ENCODE data around the gene IQSEC1. TPM values are rescaled to one million over a fixed set of nuclear protein-coding genes. Genes with fewer than 3 reads are reported as not detected.

IQSEC1 gene
- total and polyA plus RNA-seq, 2 of the 8 experiments (the other 6 are each of a cell fraction or from before 2014, with no cell fraction given), result 6.8 to 28.8 TPM

DNA sequence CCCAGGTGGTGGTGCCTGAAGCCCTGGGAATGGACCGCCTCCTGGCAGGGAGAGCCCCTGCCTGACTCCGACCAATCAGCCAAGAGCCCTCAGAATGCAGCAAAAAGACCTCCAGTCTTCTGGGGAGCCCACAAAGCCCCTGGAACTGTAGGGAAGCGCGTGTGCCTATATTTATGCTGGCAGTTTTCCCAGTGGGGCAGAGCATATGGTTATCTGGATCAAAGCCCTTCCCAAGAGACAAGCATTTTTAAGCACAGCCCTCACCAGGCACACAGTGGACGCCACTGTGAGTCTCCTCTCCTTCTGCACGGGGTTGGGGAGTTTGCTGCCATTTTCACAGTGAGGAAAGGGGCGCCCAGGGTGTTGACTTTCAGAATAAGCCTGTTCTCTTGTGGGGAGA, 150.9 kb downstream of the IQSEC1 start (continued):
- no peak for TF ChIP-seq POLR2AphosphoS5 (IDR thresholded peaks at IDR 0.05; ENCODE audit: low read depth, low read length)
- TF ChIP-seq CTBP2 (IDR thresholded peaks at IDR 0.05; ENCODE audit: borderline replicate concordance, insufficient read depth, insufficient read length, low read length), result no peak
- no peak for TF ChIP-seq RXRA (IDR thresholded peaks at IDR 0.05; ENCODE audit: insufficient read depth, low read depth, low read length)
- TF ChIP-seq POLR2A (IDR thresholded peaks at IDR 0.05; ENCODE audit: control extremely low read depth in 1 of 2, low read depth in 2 of 2, low read length in 2 of 2), result no peak
- no peak for TF ChIP-seq RNF2 (IDR thresholded peaks at IDR 0.05; ENCODE audit: borderline replicate concordance, low read depth, low read length, missing control alignments, poor library complexity, severe bottlenecking)
- no peak for TF ChIP-seq SRF (IDR thresholded peaks at IDR 0.05; ENCODE audit: low read depth, low read length)
